ENCODE results near the gene PRAMEF1.

GRCh38 chr1:12748778-12749355 is 42.3 kb upstream of the PRAMEF1 start:
- TF ChIP-seq CTCF (IDR thresholded peaks at IDR 0.05; ENCODE audit: low read depth, low read length) (no peak), EZH2phosphoT487 (IDR thresholded peaks at IDR 0.05; ENCODE audit: low read depth) (no peak)

Measured in OCI-LY3 (cell line).